ENCODE data around the gene ATP9A.

DNA sequence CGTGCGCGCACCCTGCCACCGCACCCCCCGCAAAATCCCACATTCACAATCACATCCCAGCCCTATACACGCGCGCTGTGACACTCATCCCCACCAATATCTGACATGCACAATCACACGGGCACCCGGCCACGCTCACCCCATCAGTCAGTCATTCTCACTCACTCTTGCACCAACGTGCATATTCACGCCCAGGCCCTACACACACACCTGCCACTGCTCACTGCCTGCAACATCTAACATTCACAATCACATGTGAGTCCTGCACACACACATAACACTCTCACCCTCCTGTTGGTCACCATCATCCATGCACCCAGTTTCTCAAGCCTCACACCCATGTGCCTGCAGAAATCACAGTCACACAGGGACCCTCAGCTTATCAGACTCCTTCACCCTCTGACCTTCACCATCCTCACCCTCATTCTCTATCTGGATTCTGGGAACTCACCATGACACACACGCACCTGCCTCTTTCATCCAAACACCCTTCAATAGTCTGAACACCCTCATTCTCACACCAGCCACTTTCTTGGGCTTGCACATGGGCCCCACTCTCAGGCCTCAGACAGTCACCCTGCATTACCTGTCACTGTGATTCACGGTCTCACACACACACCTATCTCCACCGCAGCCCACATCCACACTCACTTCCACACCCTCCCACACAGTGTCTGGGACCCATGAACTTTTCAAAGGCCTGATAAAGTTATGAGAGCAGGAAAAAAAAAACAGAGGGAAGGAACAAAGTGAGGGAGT lies 748 bp upstream of the ATP9A start:
- TF ChIP-seq CTCF (IDR thresholded peaks at IDR 0.05) (no peak), POLR2A (IDR thresholded peaks at IDR 0.05) (no peak)
